22Rv1 (cell line): ENCODE data around the gene SPINK8.
"Not testable (repeated sequence)": the region's sequence is repeated elsewhere in the genome, so short reads cannot be mapped to it uniquely, and the experiment has no call there.

Experiments used
- H3K27ac ChIP-seq: fragments of 450-650 bp; 2 replicates; pipeline ENCODE4 v1.5.1; 2017
- ZFX ChIP-seq: fragments of 450-650 bp; IDR thresholded peaks from 2 replicates; pipeline ENCODE4 v1.6.1; 2017; ENCODE audit warnings: antibody characterized with exemption, borderline replicate concordance
- TF ChIP-seq, protein P1 (sequence below): fragments of 450-650 bp; IDR thresholded peaks from 2 replicates; pipeline ENCODE4 v1.5.1; 2017; ENCODE audit warnings: mild to moderate bottlenecking

The SPINK8 gene

DNA sequence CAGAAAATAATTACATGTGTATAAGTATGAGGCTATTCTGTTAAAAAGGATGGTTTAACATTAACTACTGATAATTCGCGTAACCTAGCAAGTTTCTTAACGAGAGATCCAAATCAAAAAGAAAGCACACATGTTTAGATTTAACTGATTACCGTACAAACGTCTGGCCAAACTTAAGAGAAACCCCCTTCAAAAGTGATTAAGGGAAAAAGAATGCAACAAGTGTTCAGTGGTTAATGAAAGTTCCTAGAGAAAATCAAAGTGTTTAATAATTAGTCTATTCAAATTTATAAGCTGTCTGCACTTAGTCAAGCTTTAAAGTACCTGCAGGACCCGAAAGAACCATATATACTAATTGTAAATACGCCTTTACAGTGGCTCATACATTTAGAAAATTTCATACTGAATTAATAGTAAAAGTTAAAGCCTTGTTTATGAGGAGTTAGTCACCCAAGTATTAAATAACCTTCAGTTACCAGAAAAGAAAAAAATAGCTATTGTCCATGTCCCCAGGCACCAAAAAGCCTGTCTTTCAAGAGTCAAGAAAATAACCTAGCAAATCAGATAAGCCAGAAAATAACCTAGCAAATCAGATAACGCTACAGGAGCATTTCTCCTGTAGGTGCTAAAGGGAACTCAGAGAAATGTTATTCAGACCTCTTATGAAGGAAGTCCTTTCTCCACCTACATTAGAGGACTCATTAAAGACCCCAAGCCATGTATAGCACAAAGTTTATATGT, 58.0 kb downstream of the SPINK8 start:
- TF ChIP-seq, protein P1, sequence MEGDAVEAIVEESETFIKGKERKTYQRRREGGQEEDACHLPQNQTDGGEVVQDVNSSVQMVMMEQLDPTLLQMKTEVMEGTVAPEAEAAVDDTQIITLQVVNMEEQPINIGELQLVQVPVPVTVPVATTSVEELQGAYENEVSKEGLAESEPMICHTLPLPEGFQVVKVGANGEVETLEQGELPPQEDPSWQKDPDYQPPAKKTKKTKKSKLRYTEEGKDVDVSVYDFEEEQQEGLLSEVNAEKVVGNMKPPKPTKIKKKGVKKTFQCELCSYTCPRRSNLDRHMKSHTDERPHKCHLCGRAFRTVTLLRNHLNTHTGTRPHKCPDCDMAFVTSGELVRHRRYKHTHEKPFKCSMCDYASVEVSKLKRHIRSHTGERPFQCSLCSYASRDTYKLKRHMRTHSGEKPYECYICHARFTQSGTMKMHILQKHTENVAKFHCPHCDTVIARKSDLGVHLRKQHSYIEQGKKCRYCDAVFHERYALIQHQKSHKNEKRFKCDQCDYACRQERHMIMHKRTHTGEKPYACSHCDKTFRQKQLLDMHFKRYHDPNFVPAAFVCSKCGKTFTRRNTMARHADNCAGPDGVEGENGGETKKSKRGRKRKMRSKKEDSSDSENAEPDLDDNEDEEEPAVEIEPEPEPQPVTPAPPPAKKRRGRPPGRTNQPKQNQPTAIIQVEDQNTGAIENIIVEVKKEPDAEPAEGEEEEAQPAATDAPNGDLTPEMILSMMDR: no peak
- TF ChIP-seq ZFX: no peak
- H3K27ac ChIP-seq: no peak overlapping the region

DNA sequence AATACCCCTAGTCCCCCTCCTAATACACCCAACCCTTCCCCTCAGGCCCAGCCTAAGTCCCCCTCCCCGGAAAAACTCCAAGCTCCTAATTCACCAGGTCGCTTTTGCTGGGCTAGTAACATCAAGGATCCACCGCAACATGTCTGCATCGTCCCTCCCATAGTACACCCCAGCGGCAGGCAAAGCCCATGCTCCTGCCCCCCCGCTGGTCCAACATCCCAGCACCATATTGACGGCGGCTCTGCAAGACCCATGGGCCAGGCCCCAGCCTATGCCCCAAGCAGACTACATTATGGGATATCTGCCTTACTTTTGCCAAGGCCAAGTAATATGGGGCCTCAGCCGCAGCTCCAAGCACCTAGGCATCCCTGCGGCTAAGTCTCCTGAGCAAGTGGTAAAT, 59.0 kb downstream of the SPINK8 start:
- H3K27ac ChIP-seq: no peak overlapping the region
- TF ChIP-seq ZFX: no peak
- TF ChIP-seq, protein P1: no peak

GRCh38 chr3:48273594-48274211, 59.8 kb downstream of the SPINK8 start:
- no peak overlapping the region for H3K27ac ChIP-seq
- TF ChIP-seq, protein P1: peak; percentile 84
- TF ChIP-seq ZFX: no peak

DNA sequence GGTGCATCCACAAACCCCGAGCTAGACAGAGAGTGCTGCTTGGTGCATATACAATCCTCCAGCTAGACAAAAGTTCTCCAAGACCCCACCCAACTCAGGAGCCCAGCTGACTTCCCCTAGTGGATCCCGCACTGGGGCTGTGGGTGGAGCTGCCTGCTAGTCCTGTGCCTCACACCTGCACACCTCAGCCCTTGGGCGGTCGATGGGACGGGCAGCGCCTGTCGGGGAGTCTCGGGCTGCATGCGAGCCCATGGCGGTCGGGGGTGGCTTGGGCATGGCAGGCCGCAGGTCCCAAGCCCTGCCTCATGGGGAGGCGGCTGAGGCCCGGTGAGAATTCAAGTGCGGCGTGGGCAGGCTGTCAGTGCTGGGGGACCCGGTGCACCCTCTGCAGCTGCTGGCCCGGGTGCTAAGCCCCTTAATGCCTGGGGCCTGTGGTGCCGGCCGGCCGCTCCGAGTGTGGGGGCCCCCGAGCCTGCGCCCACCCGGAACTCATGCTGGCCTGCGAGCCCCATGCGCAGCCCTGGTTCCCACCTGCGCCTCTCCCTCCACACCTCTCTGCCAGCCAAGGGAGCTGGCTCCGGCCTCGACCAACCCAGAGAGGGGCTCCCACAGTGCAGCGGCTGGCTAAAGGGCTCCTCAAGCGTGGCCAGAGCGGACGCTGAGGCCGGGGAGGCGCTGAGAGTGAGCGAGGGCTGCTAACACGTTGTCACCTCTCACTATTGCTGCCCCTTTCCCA, 61.5 kb downstream of the SPINK8 start:
- TF ChIP-seq, protein P1: no peak
- TF ChIP-seq ZFX: no peak
- H3K27ac ChIP-seq: no peak overlapping the region

GRCh38 chr3:48271223-48271622, 62.2 kb downstream of the SPINK8 start:
- H3K27ac ChIP-seq: not testable (repeated sequence)

DNA sequence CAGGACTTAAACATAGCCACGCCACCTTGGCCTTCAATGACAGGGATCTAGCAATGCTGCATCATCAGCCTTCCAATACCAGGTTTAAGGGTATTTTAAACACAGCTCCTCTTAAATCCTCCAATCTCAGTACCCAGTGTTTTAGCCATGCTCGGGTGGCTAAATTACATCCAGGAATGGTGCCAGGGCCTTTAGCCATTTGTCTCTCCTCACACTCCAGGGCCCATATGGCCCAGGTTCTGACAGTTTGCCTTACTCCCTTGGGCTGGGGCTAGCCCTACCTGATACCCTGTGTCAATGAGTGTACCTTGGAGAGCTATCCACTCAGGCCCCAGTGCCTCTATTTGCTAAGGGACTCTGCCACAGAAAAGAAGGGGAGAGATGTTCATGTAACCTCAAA, 63.2 kb downstream of the SPINK8 start:
- no peak overlapping the region for H3K27ac ChIP-seq
- TF ChIP-seq ZFX: no peak
- TF ChIP-seq, protein P1: no peak

GRCh38 chr3:48269592-48269991, 63.9 kb downstream of the SPINK8 start:
- no peak for TF ChIP-seq ZFX
- TF ChIP-seq, protein P1: no peak
- H3K27ac ChIP-seq: no peak overlapping the region
